RWPE1 (cell line): ENCODE data around the gene TBC1D23.

Source experiments
- CTCF ChIA-PET: fragments of 350-600 bp; sonication (Branson Sonifier 250); formaldehyde crosslinking; extraction: SDS; loops from one replicate; lab custom pipeline; 2021; lab: Yijun Ruan, JAX
- POLR2A ChIA-PET: fragments of 400-600 bp; formaldehyde crosslinking; extraction: SDS; loops from one replicate; lab custom pipeline; 2020; ENCODE audit warnings: antibody characterized with exemption; ENCODE audit not compliant: low non-redundant PET; lab: Yijun Ruan, JAX
- DNase-seq: peaks from one replicate; pipeline ENCODE4 v3.0.0; 2012; ENCODE audit warnings: low spot score
- H3K27ac ChIP-seq: fragments of 450-650 bp; 2 replicates; pipeline ENCODE4 v1.5.1; 2017
- CTCF ChIP-seq: fragments of 450-650 bp; conservative IDR thresholded peaks from 2 replicates; pipeline ENCODE4 v1.5.1; 2017; ENCODE audit warnings: low read depth, mild to moderate bottlenecking

The TBC1D23 gene

GRCh38 chr3:100278910-100279309, 18.1 kb downstream of the TBC1D23 start:
- H3K27ac ChIP-seq = no peak overlapping the region
- CTCF ChIA-PET = no interaction called here
- no peak for TF ChIP-seq CTCF
- POLR2A ChIA-PET = no interaction called here
- no peak for DNase-seq

GRCh38 chr3:100288288-100288894, 27.6 kb downstream of the TBC1D23 start:
- TF ChIP-seq CTCF = no peak
- POLR2A ChIA-PET = no interaction called here
- no peak overlapping the region for H3K27ac ChIP-seq
- no peak for DNase-seq
- CTCF ChIA-PET = no interaction called here

- no peak for TF ChIP-seq CTCF
- POLR2A ChIA-PET = no interaction called here
- H3K27ac ChIP-seq = no peak overlapping the region
- CTCF ChIA-PET = no interaction called here
- DNase-seq = no peak
These were observed 28.5 kb downstream of the TBC1D23 start for GRCh38 chr3:100289339-100289738.

GRCh38 chr3:100295089-100295488, 34.3 kb downstream of the TBC1D23 start:
- H3K27ac ChIP-seq = no peak overlapping the region
- ChIA-PET POLR2A (no interaction called here), CTCF (no interaction called here)
- no peak for DNase-seq
- TF ChIP-seq CTCF = no peak

GRCh38 chr3:100297784-100298183, 37.0 kb downstream of the TBC1D23 start:
- ChIA-PET POLR2A (no interaction called here), CTCF (interaction anchor here (0.6 kb wide), 1 partner anchor 1014 kb away, joined by 3 read pairs; no protein-coding TSS in a partner anchor)
- no peak overlapping the region for H3K27ac ChIP-seq
- no peak for TF ChIP-seq CTCF
- DNase-seq = peak; percentile 14

- TF ChIP-seq CTCF = no peak
- ChIA-PET POLR2A (interaction anchor here (0.6 kb wide), 1 partner anchor 113 kb away, joined by 3 read pairs; no protein-coding TSS in a partner anchor), CTCF (no interaction called here)
- no peak for DNase-seq
- no peak overlapping the region for H3K27ac ChIP-seq
These were observed 38.2 kb downstream of the TBC1D23 start for GRCh38 chr3:100299016-100299415.
